GM12872 (cell line): Measurements from ENCODE around the gene ACADS.

Experiments used
- CTCF ChIP-seq: IDR thresholded peaks from 3 replicates; pipeline ENCODE4 v1.5.1; 2011; ENCODE audit warnings: low read depth, mild to moderate bottlenecking, low read length, moderate library complexity; ENCODE audit not compliant: insufficient read depth

Gene ACADS

GRCh38 chr12:120734210-120734609, 8.6 kb downstream of the ACADS start:
- TF ChIP-seq CTCF: no peak

- no peak for TF ChIP-seq CTCF
These were observed 9.6 kb downstream of the ACADS start for GRCh38 chr12:120735181-120735580.

- TF ChIP-seq CTCF: no peak
These were observed 11.0 kb downstream of the ACADS start for GRCh38 chr12:120736404-120737331.

GRCh38 chr12:120737557-120738251, 12.1 kb downstream of the ACADS start:
- TF ChIP-seq CTCF: no peak

GRCh38 chr12:120738252-120739030, 12.8 kb downstream of the ACADS start:
- TF ChIP-seq CTCF: no peak

GRCh38 chr12:120739031-120739762, 13.6 kb downstream of the ACADS start:
- no peak for TF ChIP-seq CTCF
